ENCODE data around the gene PRDM16. TPM values are rescaled to one million over a fixed set of nuclear protein-coding genes. Genes with fewer than 3 reads are reported as not detected.

Gene PRDM16
- total RNA-seq, 4 donors from 2014 or later = 15.7 to 54.3 (median 27.6) TPM

DNA sequence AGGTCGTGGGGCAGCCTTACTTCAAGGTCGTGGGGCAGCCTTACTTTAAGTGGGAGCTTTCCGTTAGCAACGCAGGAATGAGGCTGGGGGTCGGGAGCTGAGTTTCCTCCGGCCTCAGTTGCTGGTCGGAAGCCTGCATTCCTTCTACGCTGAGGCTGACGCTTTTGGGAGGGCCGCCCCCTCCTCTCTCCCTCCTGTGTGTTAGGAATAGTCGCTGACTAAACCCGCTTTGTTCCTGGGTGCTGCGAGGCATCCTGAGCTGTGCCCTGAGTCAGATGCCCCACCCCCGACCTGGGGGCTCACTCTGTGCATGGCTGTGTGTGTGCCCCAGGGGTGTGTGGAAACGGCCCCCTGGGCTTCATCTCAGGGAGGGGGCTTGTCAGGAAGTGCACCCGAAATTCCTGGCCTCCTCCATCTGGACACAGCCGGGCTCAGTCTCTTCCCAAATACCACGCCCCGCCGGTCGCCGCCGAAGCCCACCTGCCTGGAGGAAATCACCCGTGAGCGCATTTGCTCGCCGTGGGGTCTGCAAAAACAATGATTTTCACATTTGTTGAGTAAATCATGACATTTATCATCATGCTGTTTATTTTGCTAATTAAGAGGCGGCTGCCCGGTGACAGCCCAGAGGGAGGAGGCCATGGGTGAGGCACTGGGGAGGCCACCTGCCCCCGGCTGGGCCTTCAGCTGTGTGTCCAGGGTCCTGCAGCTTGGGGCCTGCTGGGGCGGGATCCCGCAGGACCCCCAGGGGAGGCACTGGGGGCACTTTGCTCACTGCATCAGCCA is 121.4 kb downstream of the PRDM16 start:
- intact Hi-C loops (cut with DNase I) = no loop called here
- peaks cover 23 to 39% of the 10 kb centered on the region in 2 donors for H3K4me1 ChIP-seq
- 78 to 90% methylated on average over 18 to 29 of the region's 32 CpGs for WGBS, 2 donors
- H3K36me3 ChIP-seq = no peaks in the 10 kb centered on the region
- peak overlapping the region in 2 of 3 donors; percentile 88 to 96 for H3K27ac ChIP-seq
- no peak overlapping the region for H3K4me3 ChIP-seq (replicated peaks in 1 of 3)
- no peaks in the 10 kb centered on the region for H3K27me3 ChIP-seq
- no peak for DNase-seq
- H3K9me3 ChIP-seq = no peaks in the 10 kb centered on the region
- TF ChIP-seq POLR2A (IDR thresholded peaks at IDR 0.05) = no peak
- TF ChIP-seq CTCF (IDR thresholded peaks at IDR 0.05) = no peak

GRCh38 chr1:3192361-3192760 is 123.4 kb downstream of the PRDM16 start:
- Histone ChIP-seq H3K27me3 (no peaks in the 10 kb centered on the region), H3K27ac (no peak overlapping the region), H3K4me1 (peaks cover 14 to 31% of the 10 kb centered on the region in 2 donors), H3K36me3 (no peaks in the 10 kb centered on the region), H3K9me3 (no peaks in the 10 kb centered on the region), H3K4me3 (replicated peaks in 1 of 3) (no peak overlapping the region)
- DNase-seq = no peak
- WGBS, 2 donors = 93% methylated on average over 6 of the region's 6 CpGs; no CpG with 5 or more reads in 1 of the 2 donors
- TF ChIP-seq CTCF (IDR thresholded peaks at IDR 0.05) (no peak), POLR2A (IDR thresholded peaks at IDR 0.05) (no peak)
- intact Hi-C loops (cut with DNase I) = no loop called here

GRCh38 chr1:3192825-3193224 is 123.8 kb downstream of the PRDM16 start:
- H3K36me3 ChIP-seq = no peaks in the 10 kb centered on the region
- no peak for DNase-seq
- no peaks in the 10 kb centered on the region for H3K27me3 ChIP-seq
- no peak overlapping the region for H3K27ac ChIP-seq
- peaks cover 9 to 26% of the 10 kb centered on the region in 2 donors for H3K4me1 ChIP-seq
- 93 to 96% methylated on average over 10 to 18 of the region's 18 CpGs for WGBS, 2 donors
- no peaks in the 10 kb centered on the region for H3K9me3 ChIP-seq
- TF ChIP-seq POLR2A (IDR thresholded peaks at IDR 0.05) = no peak
- no peak for TF ChIP-seq CTCF (IDR thresholded peaks at IDR 0.05)
- no peak overlapping the region for H3K4me3 ChIP-seq (replicated peaks in 1 of 3)
- intact Hi-C loops (cut with DNase I) = no loop called here

GRCh38 chr1:3193811-3194210 is 124.8 kb downstream of the PRDM16 start:
- no peaks in the 10 kb centered on the region for H3K27me3 ChIP-seq
- no peak for TF ChIP-seq CTCF (IDR thresholded peaks at IDR 0.05)
- TF ChIP-seq POLR2A (IDR thresholded peaks at IDR 0.05) = no peak
- no peak for DNase-seq
- intact Hi-C loops (cut with DNase I) = no loop called here
- H3K9me3 ChIP-seq = no peaks in the 10 kb centered on the region
- no peaks in the 10 kb centered on the region for H3K36me3 ChIP-seq
- H3K4me3 ChIP-seq (replicated peaks in 1 of 3) = no peak overlapping the region
- H3K4me1 ChIP-seq = peaks cover 7 to 16% of the 10 kb centered on the region in 2 donors
- peak overlapping the region in 1 of 3 donors; percentile 12 for H3K27ac ChIP-seq
- 83 to 87% methylated on average over 6 to 8 of the region's 11 CpGs for WGBS, 2 donors

DNA sequence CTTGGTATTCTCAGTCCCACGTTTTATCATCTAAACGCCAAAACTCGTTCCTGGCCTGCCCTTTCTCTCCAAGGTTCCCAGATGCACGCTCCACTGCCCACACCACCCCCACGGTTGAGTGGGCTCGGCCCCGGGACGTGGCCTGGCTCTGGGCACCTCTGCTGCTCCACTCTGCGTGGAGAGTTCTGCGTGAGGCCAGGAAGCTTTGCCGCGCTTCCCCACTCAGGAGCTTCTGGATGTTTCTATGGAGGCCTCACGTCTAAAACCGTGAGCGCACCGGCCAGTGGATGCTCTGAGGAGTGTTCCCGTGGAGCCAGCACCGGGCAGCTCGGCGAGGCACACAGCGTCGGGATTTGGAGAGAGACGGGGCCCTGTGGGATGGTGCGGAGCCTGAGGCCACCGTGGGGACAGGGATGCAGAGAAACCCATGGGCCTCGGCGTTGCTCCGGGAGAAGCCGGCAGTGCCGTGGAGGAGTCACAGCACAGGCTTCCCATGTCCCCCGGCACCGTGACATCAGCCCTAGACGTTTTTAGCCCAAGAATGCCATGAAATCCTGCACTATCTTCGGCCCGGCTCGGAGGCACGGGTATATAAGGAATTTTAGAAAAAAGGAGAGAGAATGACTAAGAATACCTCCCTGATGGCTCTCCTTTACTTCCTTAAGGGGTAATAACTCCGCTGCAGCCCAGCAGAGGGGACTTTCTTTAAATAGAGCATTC is 125.9 kb downstream of the PRDM16 start:
- Histone ChIP-seq H3K4me1 (peaks cover 0 to 5% of the 10 kb centered on the region in 2 donors), H3K27me3 (no peaks in the 10 kb centered on the region), H3K9me3 (no peaks in the 10 kb centered on the region), H3K27ac (no peak overlapping the region), H3K36me3 (no peaks in the 10 kb centered on the region), H3K4me3 (replicated peaks in 1 of 3) (no peak overlapping the region)
- intact Hi-C loops (cut with DNase I) = no loop called here
- no peak for TF ChIP-seq POLR2A (IDR thresholded peaks at IDR 0.05)
- TF ChIP-seq CTCF (IDR thresholded peaks at IDR 0.05) = no peak
- no peak for DNase-seq
- 79% methylated on average over 38 of the region's 38 CpGs for WGBS, 2 donors

All from thyroid gland (tissue), 4 donors.